K562 (cell line): ENCODE results near the gene N4BP3.

Experiments used
- EP300 ChIP-seq: IDR thresholded peaks from 2 replicates; pipeline ENCODE4 v1.6.1; 2012; ENCODE audit warnings: low read length, improper control_type of control experiment
- FOXJ3 ChIP-seq: sonication (generic); formaldehyde crosslinking; IDR thresholded peaks from 2 replicates; pipeline ENCODE4 v1.4.0; 2020; ENCODE audit warnings: mild to moderate bottlenecking, missing genetic modification reagents
- FOXM1 ChIP-seq, 2 experiments: fragments of 450-650 bp in 1 of 2; sonication (generic) in 1 of 2; formaldehyde crosslinking in 1 of 2; IDR thresholded peaks; 2 replicates each; pipeline versions ENCODE4 v1.6.1 to v1.9.0; 2017 to 2022; ENCODE audit warnings: low read depth in 2 of 2, mild to moderate bottlenecking in 2 of 2, missing genetic modification reagents in 1 of 2, moderate library complexity in 1 of 2
- RFX5 ChIP-seq: IDR thresholded peaks from 2 replicates; pipeline ENCODE4 v1.6.1; 2011; ENCODE audit warnings: low read depth, mild to moderate bottlenecking, improper control_type of control experiment, low read length
- ZBTB34 ChIP-seq: fragments of 250-450 bp; sonication (Bioruptor Pico); IDR thresholded peaks from 2 replicates; pipeline ENCODE4 v1.8.0; 2021; ENCODE audit warnings: mild to moderate bottlenecking, moderate library complexity

GRCh38 chr5:178142642-178143041 is 29.3 kb downstream of the N4BP3 start:
- no peak for TF ChIP-seq RFX5
- TF ChIP-seq ZBTB34 = no peak
- no peak for TF ChIP-seq FOXM1 (IDR thresholded peaks at IDR 0.05; ENCODE audit: low read depth)
- no peak for TF ChIP-seq FOXM1 (CRISPR knock-in tag; IDR thresholded peaks at IDR 0.05; ENCODE audit: low read depth)
- TF ChIP-seq FOXJ3 (CRISPR knock-in tag) = no peak
- no peak for TF ChIP-seq EP300
